ENCODE measurements around the gene SON. TPM values are rescaled to one million over a fixed set of nuclear protein-coding genes. Genes with fewer than 3 reads are reported as not detected.
"Not testable (repeated sequence)": the region's sequence is repeated elsewhere in the genome, so short reads cannot be mapped to it uniquely, and the experiment has no call there.

The SON gene
- total and polyA plus RNA-seq, 5 experiments from 2014 or later = 412 to 602 (median 510) TPM

- Mint-ChIP-seq H3K27ac (peak overlapping the region in 1 of 10 donors; percentile 80), H3K36me3 (peaks cover 8 to 77% (median 9%) of the 10 kb centered on the region in 3 donors), H3K27me3 (no peaks in the 10 kb centered on the region), H3K4me1 (no peaks in the 10 kb centered on the region), H3K4me3 (no peak overlapping the region), H3K9me3 (no peaks in the 10 kb centered on the region)
- POLR2A ChIA-PET = no interaction called here
- DNase-seq (no peak), ATAC-seq (no peak)
Observed at GRCh38 chr21:33619726-33620125, 76.9 kb downstream of the SON start.

GRCh38 chr21:33622253-33622652 lies 79.4 kb downstream of the SON start:
- H3K36me3 Mint-ChIP-seq = peaks cover 8 to 69% (median 9%) of the 10 kb centered on the region in 3 donors

GRCh38 chr21:33626151-33626550 lies 83.3 kb downstream of the SON start:
- Mint-ChIP-seq H3K36me3 (peaks cover 5 to 66% (median 6%) of the 10 kb centered on the region in 3 donors), H3K27ac (peak overlapping the region in 1 of 10 donors; percentile 8)
- H3K9me3 Mint-ChIP-seq, POLR2A ChIA-PET, H3K4me3 Mint-ChIP-seq, ATAC-seq, DNase-seq, H3K4me1 Mint-ChIP-seq, H3K27me3 Mint-ChIP-seq: not testable (repeated sequence)

More at GRCh38 chr21:33622253-33622652, 79.4 kb downstream of the SON start:
- POLR2A ChIA-PET = interaction anchor here (0.7 kb wide), 1 partner anchor 360 kb away, joined by 4 read pairs; no protein-coding TSS in a partner anchor
- DNase-seq = no peak
- peak overlapping the region in 1 of 10 donors; percentile 53 for H3K27ac Mint-ChIP-seq
- H3K4me3 Mint-ChIP-seq = no peak overlapping the region
- no peaks in the 10 kb centered on the region for H3K9me3 Mint-ChIP-seq
- peaks cover 0 to 2% (median 2%) of the 10 kb centered on the region in 4 donors for H3K4me1 Mint-ChIP-seq
- no peak for ATAC-seq
- H3K27me3 Mint-ChIP-seq = no peaks in the 10 kb centered on the region

Other genes starting within 250 kb of the SON start
- gene IFNAR1, start 218.1 kb upstream of the SON start, total RNA-seq = 10 to 100 TPM; 50.1 to 53.7 TPM
- 10 to 100 TPM; 48.7 to 69.0 (median 51.8) TPM for gene IFNAR1, start 218.1 kb upstream of the SON start, polyA plus RNA-seq
- 10 to 100 TPM; 24.4 to 27.8 TPM for gene IFNGR2, start 139.6 kb upstream of the SON start, total RNA-seq
- 10 to 100 TPM; 11.3 to 30.9 (median 23.0) TPM for gene IFNGR2, start 139.6 kb upstream of the SON start, polyA plus RNA-seq
- 100 to 1,000 TPM; 149 to 160 TPM for gene TMEM50B, start 63.1 kb upstream of the SON start, total RNA-seq
- 10 to 100 TPM; 42.3 to 47.9 (median 45.4) TPM for gene TMEM50B, start 63.1 kb upstream of the SON start, polyA plus RNA-seq
- 1 to 10 TPM; 1.6 to 2.1 TPM for gene DNAJC28, start 51.3 kb upstream of the SON start, total RNA-seq
- gene DNAJC28, start 51.3 kb upstream of the SON start, polyA plus RNA-seq = 1 to 10 TPM in 1 of 3 donors, under 1 TPM in 2; 0.89 to 1.8 (median 0.94) TPM
- 10 to 100 TPM; 91.6 to 91.8 TPM for gene GART, start 921 bp upstream of the SON start, total RNA-seq
- gene GART, start 921 bp upstream of the SON start, polyA plus RNA-seq = 10 to 100 TPM; 40.2 to 54.4 (median 43.8) TPM
- gene DONSON, start 45.6 kb downstream of the SON start, total RNA-seq = 10 to 100 TPM; 10.0 to 10.3 TPM
- 1 to 10 TPM; 1.9 to 4.7 (median 2.2) TPM for gene DONSON, start 45.6 kb downstream of the SON start, polyA plus RNA-seq
- 10 to 100 TPM; 64.4 to 71.4 TPM for gene CRYZL1, start 98.7 kb downstream of the SON start, total RNA-seq
- gene CRYZL1, start 98.7 kb downstream of the SON start, polyA plus RNA-seq = 10 to 100 TPM; 26.3 to 29.2 (median 27.4) TPM
- gene ITSN1, start 99.5 kb downstream of the SON start, total RNA-seq = 1 to 10 TPM; 3.1 to 4.3 TPM
- under 1 TPM; 0.15 to 0.88 (median 0.40) TPM for gene ITSN1, start 99.5 kb downstream of the SON start, polyA plus RNA-seq

Data from naive thymus-derived CD8-positive, alpha-beta T cell (primary cell).